Transverse colon (tissue), 4 donors: ENCODE data around the gene CFAP299.

Experiments used
- POLR2A ChIP-seq: fragments of 450-650 bp; IDR thresholded peaks from one replicate; pipeline ENCODE4 v1.6.1; 2016; ENCODE audit warnings: antibody characterized with exemption, mild to moderate bottlenecking, moderate library complexity
- POLR2AphosphoS5 ChIP-seq, 3 donors: sonication (generic); formaldehyde crosslinking; IDR thresholded peaks; one replicate each; pipeline ENCODE4 v1.6.1; 2016; ENCODE audit warnings: antibody characterized with exemption in 3 of 3
- TF ChIP-seq, protein P1 (sequence below), 5 experiments: fragments of 200-600 bp in 3 of 5; fragments of 450-650 bp in 2 of 5; sonication (generic) in 3 of 5; IDR thresholded peaks; 1 replicate in 2 of 5; 2 replicates in 3 of 5; pipeline ENCODE4 v1.5.1; 2016 to 2017; ENCODE audit warnings: antibody characterized with exemption in 5 of 5, inconsistent platforms in 3 of 5, mild to moderate bottlenecking in 2 of 5, moderate library complexity in 1 of 5

DNA sequence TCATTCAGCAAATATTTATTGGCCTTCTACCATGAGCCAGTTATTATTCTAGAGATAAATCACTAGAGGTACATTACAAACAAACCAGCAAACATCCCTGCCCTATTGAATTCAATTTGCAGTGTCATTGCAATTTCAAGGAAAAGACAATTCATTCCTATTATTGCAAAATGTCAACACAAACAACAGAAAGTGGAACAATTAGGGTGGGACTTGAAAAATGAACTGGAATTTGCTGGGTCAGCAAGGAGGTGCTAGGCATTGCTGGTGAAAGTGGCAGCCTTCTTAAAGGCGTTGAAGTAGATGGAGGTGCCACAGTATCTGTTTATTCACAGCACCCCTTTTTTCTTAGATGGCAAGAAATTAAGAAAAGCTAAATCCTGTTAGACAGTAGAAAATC, 470.9 kb downstream of the CFAP299 start:
- TF ChIP-seq, protein P1, sequence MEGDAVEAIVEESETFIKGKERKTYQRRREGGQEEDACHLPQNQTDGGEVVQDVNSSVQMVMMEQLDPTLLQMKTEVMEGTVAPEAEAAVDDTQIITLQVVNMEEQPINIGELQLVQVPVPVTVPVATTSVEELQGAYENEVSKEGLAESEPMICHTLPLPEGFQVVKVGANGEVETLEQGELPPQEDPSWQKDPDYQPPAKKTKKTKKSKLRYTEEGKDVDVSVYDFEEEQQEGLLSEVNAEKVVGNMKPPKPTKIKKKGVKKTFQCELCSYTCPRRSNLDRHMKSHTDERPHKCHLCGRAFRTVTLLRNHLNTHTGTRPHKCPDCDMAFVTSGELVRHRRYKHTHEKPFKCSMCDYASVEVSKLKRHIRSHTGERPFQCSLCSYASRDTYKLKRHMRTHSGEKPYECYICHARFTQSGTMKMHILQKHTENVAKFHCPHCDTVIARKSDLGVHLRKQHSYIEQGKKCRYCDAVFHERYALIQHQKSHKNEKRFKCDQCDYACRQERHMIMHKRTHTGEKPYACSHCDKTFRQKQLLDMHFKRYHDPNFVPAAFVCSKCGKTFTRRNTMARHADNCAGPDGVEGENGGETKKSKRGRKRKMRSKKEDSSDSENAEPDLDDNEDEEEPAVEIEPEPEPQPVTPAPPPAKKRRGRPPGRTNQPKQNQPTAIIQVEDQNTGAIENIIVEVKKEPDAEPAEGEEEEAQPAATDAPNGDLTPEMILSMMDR (IDR thresholded peaks at IDR 0.05) = no peak
- TF ChIP-seq POLR2A (no peak), POLR2AphosphoS5 (IDR thresholded peaks at IDR 0.05) (no peak)
